Brain pericyte (primary cell): ENCODE results near the gene LRRC26.

ENCODE experiments used
- DNase-seq: peaks from one replicate; pipeline ENCODE4 v3.0.0-alpha.2; 2012; ENCODE audit warnings: low read depth, low spot score

LRRC26 gene

GRCh38 chr9:137167747-137168572 lies 1.9 kb downstream of the LRRC26 start:
- no peak for DNase-seq

GRCh38 chr9:137167277-137167746 lies 2.5 kb downstream of the LRRC26 start:
- DNase-seq: no peak

GRCh38 chr9:137166380-137167229 lies 3.2 kb downstream of the LRRC26 start:
- DNase-seq: no peak

- no peak for DNase-seq
These were observed 4.5 kb downstream of the LRRC26 start for GRCh38 chr9:137165250-137165836.

GRCh38 chr9:137164370-137165249 lies 5.2 kb downstream of the LRRC26 start:
- no peak for DNase-seq

- DNase-seq: no peak
These were observed 6.0 kb downstream of the LRRC26 start for GRCh38 chr9:137163805-137164204.

GRCh38 chr9:137163365-137163715 lies 6.5 kb downstream of the LRRC26 start:
- no peak for DNase-seq

GRCh38 chr9:137162505-137163364 lies 7.1 kb downstream of the LRRC26 start:
- no peak for DNase-seq

GRCh38 chr9:137161558-137162486 lies 8.0 kb downstream of the LRRC26 start:
- no peak for DNase-seq

GRCh38 chr9:137160716-137161557 lies 8.9 kb downstream of the LRRC26 start:
- DNase-seq: no peak

GRCh38 chr9:137160054-137160425 lies 9.8 kb downstream of the LRRC26 start:
- DNase-seq: no peak

GRCh38 chr9:137159105-137160053 lies 10.5 kb downstream of the LRRC26 start:
- DNase-seq: no peak

- no peak for DNase-seq
These were observed 11.2 kb downstream of the LRRC26 start for GRCh38 chr9:137158625-137159024.

- no peak for DNase-seq
These were observed 12.0 kb downstream of the LRRC26 start for GRCh38 chr9:137157618-137158415.

- no peak for DNase-seq
These were observed 13.1 kb downstream of the LRRC26 start for GRCh38 chr9:137156567-137157375.
